ENCODE measurements around the gene CHRM5. TPM values are rescaled to one million over a fixed set of nuclear protein-coding genes. Genes with fewer than 3 reads are reported as not detected.
A peak's percentile ranks its signal among the peaks of the same experiment; 100 is the strongest.

Gene CHRM5
- total and polyA plus RNA-seq, 4 experiments from 2014 or later: 0.06 TPM; not detected in 3

DNA sequence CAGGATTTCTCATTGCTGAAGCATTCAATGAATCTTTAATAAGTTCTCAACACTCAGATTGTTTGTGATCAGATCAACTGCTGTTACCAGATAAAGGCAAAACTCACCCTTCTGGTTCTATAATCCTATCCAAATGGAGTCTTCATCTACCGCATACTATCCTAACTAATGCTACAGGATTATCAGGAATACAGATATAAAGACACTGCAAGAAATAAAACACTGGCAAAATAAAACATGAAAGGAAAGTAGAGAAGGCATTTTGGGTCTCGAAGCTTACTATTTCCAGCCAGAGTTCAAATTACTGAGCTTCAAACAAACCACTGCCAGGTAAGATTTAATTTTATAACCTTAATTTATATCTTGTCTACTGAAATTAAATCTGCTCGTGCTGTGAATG is 524 bp downstream of the CHRM5 start:
- ChIA-PET POLR2A (ENCODE audit: partially characterized antibody) (no interaction called here), CTCF (ENCODE audit: partially characterized antibody) (interaction anchor here (1.7 kb wide), 1 partner anchor 24 kb away, joined by 4 read pairs; no protein-coding TSS in a partner anchor)
- Histone ChIP-seq H3K4me3 (ENCODE audit: low read length in 2 of 2) (no peak overlapping the region), H3K4me1 (ENCODE audit: insufficient read depth, low read length) (no peaks in the 10 kb centered on the region), H3K9me3 (ENCODE audit: control insufficient read depth in 1 of 2, low read length in 2 of 2) (no peaks in the 10 kb centered on the region), H3K27me3 (ENCODE audit: insufficient read depth, low read length) (no peaks in the 10 kb centered on the region), H3K36me3 (ENCODE audit: insufficient read depth, low read length) (no peaks in the 10 kb centered on the region), H3K27ac (ENCODE audit: low read depth, low read length) (no peak overlapping the region)
- Mint-ChIP-seq H3K9me3 (no peaks in the 10 kb centered on the region), H3K4me1 (peaks cover 0 to 2% (median 0%) of the 10 kb centered on the region in 4 donors), H3K27me3 (no peaks in the 10 kb centered on the region), H3K27ac (no peak overlapping the region), H3K4me3 (no peak overlapping the region), H3K36me3 (no peaks in the 10 kb centered on the region)
- intact Hi-C loops (cut with micrococcal nuclease): no loop called here
- DNase-seq: no peak

DNA sequence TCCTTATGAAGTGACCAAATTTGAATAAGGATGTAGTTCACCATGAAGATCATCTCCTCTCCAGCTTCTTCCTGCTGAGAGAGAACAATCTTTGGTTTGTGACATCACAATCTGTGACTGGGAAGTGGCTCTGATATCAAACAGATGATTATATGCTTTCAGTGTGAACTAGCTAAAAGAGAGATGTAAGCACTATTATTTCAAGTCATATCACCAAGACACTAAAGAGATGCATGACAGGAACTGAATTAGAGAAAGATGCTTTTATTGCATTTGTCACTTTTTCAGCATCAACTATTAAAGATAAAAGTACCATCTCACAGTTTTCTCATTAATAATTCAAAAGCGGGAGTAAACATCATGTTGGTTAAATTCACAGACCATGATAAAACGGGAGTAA is 3.5 kb downstream of the CHRM5 start:
- intact Hi-C loops (cut with micrococcal nuclease): no loop called here
- H3K4me3 Mint-ChIP-seq: no peak overlapping the region
- Histone ChIP-seq H3K27me3 (ENCODE audit: insufficient read depth, low read length) (no peaks in the 10 kb centered on the region), H3K36me3 (ENCODE audit: insufficient read depth, low read length) (no peaks in the 10 kb centered on the region), H3K27ac (ENCODE audit: low read depth, low read length) (no peak overlapping the region), H3K4me3 (ENCODE audit: low read length in 2 of 2) (no peak overlapping the region), H3K4me1 (ENCODE audit: insufficient read depth, low read length) (no peaks in the 10 kb centered on the region), H3K9me3 (ENCODE audit: control insufficient read depth in 1 of 2, low read length in 2 of 2) (no peaks in the 10 kb centered on the region)
- H3K4me1 Mint-ChIP-seq: peaks cover 0 to 2% (median 0%) of the 10 kb centered on the region in 4 donors
- H3K36me3 Mint-ChIP-seq: peaks cover 0 to 8% of the 10 kb centered on the region in 2 donors
- DNase-seq: no peak
- ChIA-PET POLR2A (ENCODE audit: partially characterized antibody) (no interaction called here), CTCF (ENCODE audit: partially characterized antibody) (no interaction called here)
- no peaks in the 10 kb centered on the region for H3K9me3 Mint-ChIP-seq
- H3K27ac Mint-ChIP-seq: no peak overlapping the region
- no peaks in the 10 kb centered on the region for H3K27me3 Mint-ChIP-seq

DNA sequence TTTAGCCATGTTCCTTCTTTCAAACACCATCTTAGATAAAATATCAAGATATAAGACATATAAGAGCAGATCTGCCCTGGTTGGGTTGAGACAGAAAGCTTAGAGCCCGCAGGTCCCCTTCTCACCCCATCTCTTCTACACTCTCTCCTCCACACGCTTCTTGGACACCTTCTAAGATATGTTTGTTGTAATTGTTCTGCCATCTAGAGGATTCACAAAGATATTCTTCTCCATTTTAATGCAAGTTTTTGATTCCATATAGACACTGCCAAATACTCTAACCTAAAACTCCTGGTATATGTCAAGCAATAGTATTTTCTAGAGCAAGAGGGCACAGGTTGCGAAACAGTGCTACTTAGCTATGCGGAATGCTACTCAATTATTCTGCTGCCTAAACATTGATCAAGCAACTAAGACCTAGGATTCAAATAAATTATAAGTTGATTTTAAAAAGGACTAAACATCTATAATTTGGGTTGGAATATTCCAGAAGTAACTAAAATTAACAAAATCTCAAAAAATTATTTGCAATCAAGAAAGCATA is 6.8 kb downstream of the CHRM5 start:
- no peaks in the 10 kb centered on the region for H3K27me3 ChIP-seq (ENCODE audit: insufficient read depth, low read length)
- H3K27ac ChIP-seq (ENCODE audit: low read depth, low read length): no peak overlapping the region
- no peak overlapping the region for H3K4me3 ChIP-seq (ENCODE audit: low read length in 2 of 2)
- no peaks in the 10 kb centered on the region for H3K4me1 ChIP-seq (ENCODE audit: insufficient read depth, low read length)
- H3K9me3 ChIP-seq (ENCODE audit: control insufficient read depth in 1 of 2, low read length in 2 of 2): no peaks in the 10 kb centered on the region
- DNase-seq: no peak
- intact Hi-C loops (cut with micrococcal nuclease): no loop called here
- peaks cover 0 to 8% of the 10 kb centered on the region in 2 donors for H3K36me3 Mint-ChIP-seq
- POLR2A ChIA-PET (ENCODE audit: partially characterized antibody): no interaction called here
- no peaks in the 10 kb centered on the region for H3K9me3 Mint-ChIP-seq
- H3K27ac Mint-ChIP-seq: no peak overlapping the region
- no peaks in the 10 kb centered on the region for H3K36me3 ChIP-seq (ENCODE audit: insufficient read depth, low read length)
- CTCF ChIA-PET (ENCODE audit: partially characterized antibody): no interaction called here
- no peaks in the 10 kb centered on the region for H3K27me3 Mint-ChIP-seq
- no peaks in the 10 kb centered on the region for H3K4me1 Mint-ChIP-seq
- H3K4me3 Mint-ChIP-seq: no peak overlapping the region

DNA sequence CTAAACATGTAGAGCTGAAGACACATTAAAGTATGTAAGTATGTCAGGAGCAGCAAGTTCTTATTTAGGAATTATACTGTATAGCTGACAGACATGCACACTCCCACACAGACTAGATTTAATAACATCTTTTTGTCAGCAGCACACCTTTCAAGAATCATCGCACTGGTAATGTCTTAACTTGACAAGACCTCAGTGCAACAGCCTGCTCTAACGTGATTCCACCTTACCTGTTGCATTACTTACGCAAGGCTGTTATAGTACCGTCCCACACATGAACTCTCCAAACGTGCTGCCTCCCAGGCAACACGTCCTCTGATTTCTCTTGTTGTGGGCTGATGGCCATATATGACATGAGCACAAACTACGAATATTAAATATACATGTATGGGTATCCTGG is 11.9 kb downstream of the CHRM5 start:
- H3K4me1 Mint-ChIP-seq: no peaks in the 10 kb centered on the region
- POLR2A ChIA-PET (ENCODE audit: partially characterized antibody): no interaction called here
- Histone ChIP-seq H3K27ac (ENCODE audit: low read depth, low read length) (no peak overlapping the region), H3K4me3 (ENCODE audit: low read length in 2 of 2) (no peak overlapping the region), H3K27me3 (ENCODE audit: insufficient read depth, low read length) (no peaks in the 10 kb centered on the region), H3K9me3 (ENCODE audit: control insufficient read depth in 1 of 2, low read length in 2 of 2) (no peaks in the 10 kb centered on the region), H3K4me1 (ENCODE audit: insufficient read depth, low read length) (no peaks in the 10 kb centered on the region), H3K36me3 (ENCODE audit: insufficient read depth, low read length) (no peaks in the 10 kb centered on the region)
- DNase-seq: no peak
- no peaks in the 10 kb centered on the region for H3K9me3 Mint-ChIP-seq
- H3K36me3 Mint-ChIP-seq: peaks cover 0 to under 1% of the 10 kb centered on the region in 2 donors
- intact Hi-C loops (cut with micrococcal nuclease): no loop called here
- CTCF ChIA-PET (ENCODE audit: partially characterized antibody): no interaction called here
- H3K27ac Mint-ChIP-seq: peak overlapping the region in 1 of 7 donors; percentile 16
- no peak overlapping the region for H3K4me3 Mint-ChIP-seq
- H3K27me3 Mint-ChIP-seq: no peaks in the 10 kb centered on the region

DNA sequence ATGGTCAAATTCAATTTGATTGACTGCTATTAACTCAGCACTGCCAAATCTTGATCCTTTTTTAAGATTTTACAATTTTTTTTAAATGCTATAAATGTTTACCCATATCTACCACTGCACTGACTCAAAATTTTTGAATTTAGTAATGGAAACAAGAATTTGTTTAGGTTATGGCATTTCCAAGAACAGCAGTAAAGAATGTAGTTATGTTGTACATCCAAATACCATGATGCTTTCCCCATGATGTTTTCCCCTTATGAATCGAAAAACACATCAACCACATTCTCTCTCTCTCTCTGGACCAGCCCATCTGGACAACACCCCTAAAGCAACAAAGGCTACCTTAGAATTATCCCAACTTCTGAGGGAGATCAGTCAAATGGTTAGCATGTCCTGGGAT is 14.2 kb downstream of the CHRM5 start:
- ChIA-PET CTCF (ENCODE audit: partially characterized antibody) (no interaction called here), POLR2A (ENCODE audit: partially characterized antibody) (no interaction called here)
- Mint-ChIP-seq H3K4me1 (no peaks in the 10 kb centered on the region), H3K4me3 (no peak overlapping the region), H3K27me3 (no peaks in the 10 kb centered on the region), H3K36me3 (peaks cover 0 to 3% of the 10 kb centered on the region in 2 donors), H3K27ac (no peak overlapping the region), H3K9me3 (no peaks in the 10 kb centered on the region)
- Histone ChIP-seq H3K27ac (ENCODE audit: low read depth, low read length) (no peak overlapping the region), H3K9me3 (ENCODE audit: control insufficient read depth in 1 of 2, low read length in 2 of 2) (no peaks in the 10 kb centered on the region), H3K4me1 (ENCODE audit: insufficient read depth, low read length) (no peaks in the 10 kb centered on the region), H3K27me3 (ENCODE audit: insufficient read depth, low read length) (no peaks in the 10 kb centered on the region), H3K4me3 (ENCODE audit: low read length in 2 of 2) (no peak overlapping the region), H3K36me3 (ENCODE audit: insufficient read depth, low read length) (no peaks in the 10 kb centered on the region)
- intact Hi-C loops (cut with micrococcal nuclease): no loop called here
- no peak for DNase-seq

DNA sequence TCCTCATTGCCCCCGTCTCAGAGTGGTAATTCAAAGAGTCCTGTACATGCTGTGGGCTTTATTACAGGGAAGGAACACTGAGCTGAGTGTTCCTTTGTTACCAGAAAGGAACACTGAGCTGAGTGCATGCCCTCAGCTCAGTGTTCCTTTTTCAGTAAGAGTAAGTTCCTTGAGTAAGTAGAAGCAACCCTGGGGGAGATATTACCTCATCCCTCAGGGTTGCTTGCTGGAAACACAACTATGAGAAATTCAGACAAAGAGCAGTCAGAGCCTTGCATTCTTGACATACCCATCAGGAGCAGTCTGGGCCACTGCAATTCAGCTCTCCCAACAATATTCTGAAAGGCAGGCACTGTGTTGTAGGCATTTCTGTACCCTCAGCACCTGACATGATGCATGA is 17.0 kb downstream of the CHRM5 start:
- Mint-ChIP-seq H3K27ac (no peak overlapping the region), H3K9me3 (no peaks in the 10 kb centered on the region), H3K4me3 (no peak overlapping the region), H3K27me3 (no peaks in the 10 kb centered on the region), H3K36me3 (peaks cover 0 to 5% of the 10 kb centered on the region in 2 donors), H3K4me1 (peaks cover 0 to 2% (median 0%) of the 10 kb centered on the region in 4 donors)
- ChIA-PET CTCF (ENCODE audit: partially characterized antibody) (interaction anchor here (1.4 kb wide), 1 partner anchor 63 kb away, joined by 3 read pairs; no protein-coding TSS in a partner anchor), POLR2A (ENCODE audit: partially characterized antibody) (no interaction called here)
- Histone ChIP-seq H3K4me3 (ENCODE audit: low read length in 2 of 2) (no peak overlapping the region), H3K36me3 (ENCODE audit: insufficient read depth, low read length) (no peaks in the 10 kb centered on the region), H3K27me3 (ENCODE audit: insufficient read depth, low read length) (no peaks in the 10 kb centered on the region), H3K9me3 (ENCODE audit: control insufficient read depth in 1 of 2, low read length in 2 of 2) (no peaks in the 10 kb centered on the region), H3K4me1 (ENCODE audit: insufficient read depth, low read length) (no peaks in the 10 kb centered on the region), H3K27ac (ENCODE audit: low read depth, low read length) (no peak overlapping the region)
- intact Hi-C loops (cut with micrococcal nuclease): no loop called here
- no peak for DNase-seq

DNA sequence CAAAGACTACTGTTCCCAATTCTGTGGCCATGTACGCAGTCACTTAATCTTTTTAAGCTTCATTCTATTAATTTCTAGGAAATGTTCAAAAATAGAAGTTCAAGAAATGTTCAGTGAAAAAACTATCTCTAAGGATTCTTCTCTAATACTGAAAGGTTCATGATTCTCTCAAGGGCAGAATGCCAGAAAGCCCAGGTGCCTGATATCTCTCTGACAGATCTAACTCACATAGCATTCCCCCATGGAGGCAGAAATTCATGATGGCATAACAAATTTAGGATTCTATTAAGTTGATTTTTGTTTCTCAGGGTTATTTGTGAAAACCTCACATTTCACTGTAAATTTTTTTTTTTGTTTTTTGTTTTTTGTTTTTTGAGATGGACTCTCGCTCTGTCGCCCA is 17.5 kb downstream of the CHRM5 start:
- H3K4me1 Mint-ChIP-seq: peaks cover 0 to 2% (median 0%) of the 10 kb centered on the region in 4 donors
- CTCF ChIA-PET (ENCODE audit: partially characterized antibody): interaction anchor here (1.4 kb wide), 1 partner anchor 63 kb away, joined by 3 read pairs; no protein-coding TSS in a partner anchor

DNA sequence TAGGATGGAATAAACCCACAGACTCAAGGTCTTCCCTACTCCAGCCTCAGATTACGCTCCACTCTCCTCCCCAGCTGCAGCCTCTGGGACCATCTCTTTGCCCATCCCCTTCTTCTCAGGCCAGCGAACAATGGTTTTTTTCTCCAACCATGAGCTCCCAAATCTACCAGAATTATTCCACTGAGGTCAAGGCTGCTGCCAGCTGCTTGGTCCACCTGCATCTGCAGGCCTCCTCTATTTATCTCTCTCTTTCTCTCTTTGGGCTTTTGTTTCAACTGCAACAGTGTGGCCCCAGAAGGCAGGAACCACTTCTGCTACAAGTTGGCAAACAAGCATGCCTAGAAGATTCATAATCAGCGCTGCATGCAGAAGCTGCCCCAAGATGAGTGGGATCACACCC is 19.1 kb downstream of the CHRM5 start:
- ChIA-PET CTCF (ENCODE audit: partially characterized antibody) (no interaction called here), POLR2A (ENCODE audit: partially characterized antibody) (no interaction called here)
- Histone ChIP-seq H3K36me3 (ENCODE audit: insufficient read depth, low read length) (no peaks in the 10 kb centered on the region), H3K27ac (ENCODE audit: low read depth, low read length) (no peak overlapping the region), H3K4me1 (ENCODE audit: insufficient read depth, low read length) (no peaks in the 10 kb centered on the region), H3K27me3 (ENCODE audit: insufficient read depth, low read length) (no peaks in the 10 kb centered on the region), H3K4me3 (ENCODE audit: low read length in 2 of 2) (no peak overlapping the region), H3K9me3 (ENCODE audit: control insufficient read depth in 1 of 2, low read length in 2 of 2) (no peaks in the 10 kb centered on the region)
- H3K4me1 Mint-ChIP-seq: peaks cover 0 to 2% (median 0%) of the 10 kb centered on the region in 4 donors
- peaks cover 0 to 5% of the 10 kb centered on the region in 2 donors for H3K36me3 Mint-ChIP-seq
- H3K9me3 Mint-ChIP-seq: no peaks in the 10 kb centered on the region
- DNase-seq: no peak
- no peak overlapping the region for H3K27ac Mint-ChIP-seq
- H3K27me3 Mint-ChIP-seq: no peaks in the 10 kb centered on the region
- intact Hi-C loops (cut with micrococcal nuclease): no loop called here
- H3K4me3 Mint-ChIP-seq: no peak overlapping the region

More for the DNA sequence above, 17.5 kb downstream of the CHRM5 start:
- Histone ChIP-seq H3K27me3 (ENCODE audit: insufficient read depth, low read length) (no peaks in the 10 kb centered on the region), H3K27ac (ENCODE audit: low read depth, low read length) (no peak overlapping the region), H3K4me1 (ENCODE audit: insufficient read depth, low read length) (no peaks in the 10 kb centered on the region), H3K9me3 (ENCODE audit: control insufficient read depth in 1 of 2, low read length in 2 of 2) (no peaks in the 10 kb centered on the region), H3K4me3 (ENCODE audit: low read length in 2 of 2) (no peak overlapping the region), H3K36me3 (ENCODE audit: insufficient read depth, low read length) (no peaks in the 10 kb centered on the region)
- Mint-ChIP-seq H3K4me3 (no peak overlapping the region), H3K27ac (no peak overlapping the region), H3K27me3 (no peaks in the 10 kb centered on the region), H3K9me3 (no peaks in the 10 kb centered on the region), H3K36me3 (peaks cover 0 to 5% of the 10 kb centered on the region in 2 donors)
- intact Hi-C loops (cut with micrococcal nuclease): no loop called here
- POLR2A ChIA-PET (ENCODE audit: partially characterized antibody): no interaction called here
- no peak for DNase-seq

Data from CD4-positive, alpha-beta memory T cell (primary cell).